ENCODE results near the gene EFNA5. TPM values are rescaled to one million over a fixed set of nuclear protein-coding genes. Genes with fewer than 3 reads are reported as not detected.

Gene EFNA5
- total RNA-seq, 4 donors from 2014 or later = 7.7 to 18.6 (median 9.9) TPM

GRCh38 chr5:107340631-107341030, 330.1 kb downstream of the EFNA5 start:
- no peak for TF ChIP-seq CTCF (IDR thresholded peaks at IDR 0.05; ENCODE audit: low read depth)

GRCh38 chr5:107338335-107338734, 332.4 kb downstream of the EFNA5 start:
- no peak for TF ChIP-seq CTCF (IDR thresholded peaks at IDR 0.05; ENCODE audit: low read depth)

GRCh38 chr5:107337281-107337680, 333.5 kb downstream of the EFNA5 start:
- no peak for TF ChIP-seq CTCF (IDR thresholded peaks at IDR 0.05; ENCODE audit: low read depth)

- TF ChIP-seq CTCF (IDR thresholded peaks at IDR 0.05; ENCODE audit: low read depth) = no peak
Measured at GRCh38 chr5:107331882-107332281, 338.9 kb downstream of the EFNA5 start.

GRCh38 chr5:107331312-107331711, 339.4 kb downstream of the EFNA5 start:
- no peak for TF ChIP-seq CTCF (IDR thresholded peaks at IDR 0.05; ENCODE audit: low read depth)

GRCh38 chr5:107330903-107331302, 339.8 kb downstream of the EFNA5 start:
- no peak for TF ChIP-seq CTCF (IDR thresholded peaks at IDR 0.05; ENCODE audit: low read depth)

- TF ChIP-seq CTCF (IDR thresholded peaks at IDR 0.05; ENCODE audit: low read depth) = no peak
Measured at GRCh38 chr5:107329850-107330249, 340.9 kb downstream of the EFNA5 start.
